ENCODE results near the gene EHD4. TPM values are rescaled to one million over a fixed set of nuclear protein-coding genes. Genes with fewer than 3 reads are reported as not detected.

EHD4 gene
- polyA plus RNA-seq, 2 of the 4 experiments (the other 2 are of a cell fraction) = 8.2 to 9.0 TPM

DNA sequence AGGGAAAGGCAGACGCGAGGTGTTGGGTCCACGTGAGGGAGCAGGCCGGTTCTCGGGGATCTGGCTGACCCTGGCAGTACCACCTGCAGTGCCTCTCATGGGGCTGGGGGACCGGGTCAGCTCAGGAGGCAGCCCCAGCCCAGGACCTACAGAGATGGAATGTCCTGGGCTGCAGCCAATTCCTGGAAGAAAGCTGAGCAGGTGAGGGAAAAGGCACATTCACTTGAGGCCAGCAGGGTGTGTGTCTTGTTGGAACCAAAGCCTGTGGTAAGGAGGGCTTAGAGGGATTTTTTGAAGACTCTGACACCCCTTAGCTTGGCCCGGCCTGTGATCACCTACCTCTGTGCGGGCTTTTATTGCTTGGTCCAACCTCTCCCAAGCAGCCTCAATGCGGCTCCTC lies 117.9 kb downstream of the EHD4 start:
- CTCF ChIA-PET = interaction anchor here (1.8 kb wide), 1 partner anchor 50 kb away, joined by 4 read pairs; no protein-coding TSS in a partner anchor
- TF ChIP-seq GATA3 (IDR thresholded peaks at IDR 0.05; ENCODE audit: borderline replicate concordance) = no peak
- TF ChIP-seq MYC (IDR thresholded peaks at IDR 0.05; ENCODE audit: borderline replicate concordance, low read length) = no peak
- TF ChIP-seq KDM5A (IDR thresholded peaks at IDR 0.05) = no peak
- TF ChIP-seq CHD2 (IDR thresholded peaks at IDR 0.05; ENCODE audit: low read length, partially characterized antibody) = no peak
- TF ChIP-seq, protein P1, sequence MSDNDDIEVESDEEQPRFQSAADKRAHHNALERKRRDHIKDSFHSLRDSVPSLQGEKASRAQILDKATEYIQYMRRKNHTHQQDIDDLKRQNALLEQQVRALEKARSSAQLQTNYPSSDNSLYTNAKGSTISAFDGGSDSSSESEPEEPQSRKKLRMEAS (IDR thresholded peaks at IDR 0.05) = no peak
- TF ChIP-seq EHF (CRISPR knock-in tag; IDR thresholded peaks at IDR 0.05) = no peak
- TF ChIP-seq, protein P2, sequence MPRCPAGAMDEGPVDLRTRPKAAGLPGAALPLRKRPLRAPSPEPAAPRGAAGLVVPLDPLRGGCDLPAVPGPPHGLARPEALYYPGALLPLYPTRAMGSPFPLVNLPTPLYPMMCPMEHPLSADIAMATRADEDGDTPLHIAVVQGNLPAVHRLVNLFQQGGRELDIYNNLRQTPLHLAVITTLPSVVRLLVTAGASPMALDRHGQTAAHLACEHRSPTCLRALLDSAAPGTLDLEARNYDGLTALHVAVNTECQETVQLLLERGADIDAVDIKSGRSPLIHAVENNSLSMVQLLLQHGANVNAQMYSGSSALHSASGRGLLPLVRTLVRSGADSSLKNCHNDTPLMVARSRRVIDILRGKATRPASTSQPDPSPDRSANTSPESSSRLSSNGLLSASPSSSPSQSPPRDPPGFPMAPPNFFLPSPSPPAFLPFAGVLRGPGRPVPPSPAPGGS (IDR thresholded peaks at IDR 0.05) = no peak
- no peak for TF ChIP-seq RAD21 (conservative IDR thresholded peaks at IDR 0.05 in 1 of 2, IDR thresholded peaks at IDR 0.05 in 1 of 2)
- TF ChIP-seq MAFK (IDR thresholded peaks at IDR 0.05; ENCODE audit: partially characterized antibody) = no peak
- TF ChIP-seq ZSCAN20 (CRISPR knock-in tag; IDR thresholded peaks at IDR 0.05) = no peak
- TF ChIP-seq NPAS2 (CRISPR knock-in tag; IDR thresholded peaks at IDR 0.05; ENCODE audit: borderline replicate concordance) = no peak
- no peak for TF ChIP-seq RNF2 (IDR thresholded peaks at IDR 0.05; ENCODE audit: borderline replicate concordance, low read depth)
- TF ChIP-seq FOXS1 (CRISPR knock-in tag; IDR thresholded peaks at IDR 0.05) = no peak
- TF ChIP-seq, protein P3, sequence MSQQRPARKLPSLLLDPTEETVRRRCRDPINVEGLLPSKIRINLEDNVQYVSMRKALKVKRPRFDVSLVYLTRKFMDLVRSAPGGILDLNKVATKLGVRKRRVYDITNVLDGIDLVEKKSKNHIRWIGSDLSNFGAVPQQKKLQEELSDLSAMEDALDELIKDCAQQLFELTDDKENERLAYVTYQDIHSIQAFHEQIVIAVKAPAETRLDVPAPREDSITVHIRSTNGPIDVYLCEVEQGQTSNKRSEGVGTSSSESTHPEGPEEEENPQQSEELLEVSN (IDR thresholded peaks at IDR 0.05; ENCODE audit: borderline replicate concordance, low read depth) = no peak
- no peak for TF ChIP-seq FOSL2 (IDR thresholded peaks at IDR 0.05)
- TF ChIP-seq FOSL2 (CRISPR knock-in tag; IDR thresholded peaks at IDR 0.05) = no peak
- no peak for TF ChIP-seq ESRRA (IDR thresholded peaks at IDR 0.05; ENCODE audit: borderline replicate concordance, low read length)
- TF ChIP-seq, protein P4, sequence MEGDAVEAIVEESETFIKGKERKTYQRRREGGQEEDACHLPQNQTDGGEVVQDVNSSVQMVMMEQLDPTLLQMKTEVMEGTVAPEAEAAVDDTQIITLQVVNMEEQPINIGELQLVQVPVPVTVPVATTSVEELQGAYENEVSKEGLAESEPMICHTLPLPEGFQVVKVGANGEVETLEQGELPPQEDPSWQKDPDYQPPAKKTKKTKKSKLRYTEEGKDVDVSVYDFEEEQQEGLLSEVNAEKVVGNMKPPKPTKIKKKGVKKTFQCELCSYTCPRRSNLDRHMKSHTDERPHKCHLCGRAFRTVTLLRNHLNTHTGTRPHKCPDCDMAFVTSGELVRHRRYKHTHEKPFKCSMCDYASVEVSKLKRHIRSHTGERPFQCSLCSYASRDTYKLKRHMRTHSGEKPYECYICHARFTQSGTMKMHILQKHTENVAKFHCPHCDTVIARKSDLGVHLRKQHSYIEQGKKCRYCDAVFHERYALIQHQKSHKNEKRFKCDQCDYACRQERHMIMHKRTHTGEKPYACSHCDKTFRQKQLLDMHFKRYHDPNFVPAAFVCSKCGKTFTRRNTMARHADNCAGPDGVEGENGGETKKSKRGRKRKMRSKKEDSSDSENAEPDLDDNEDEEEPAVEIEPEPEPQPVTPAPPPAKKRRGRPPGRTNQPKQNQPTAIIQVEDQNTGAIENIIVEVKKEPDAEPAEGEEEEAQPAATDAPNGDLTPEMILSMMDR (IDR thresholded peaks at IDR 0.05) = no peak
- no peak for TF ChIP-seq RCOR1 (IDR thresholded peaks at IDR 0.05; ENCODE audit: low read depth, low read length)
- WGBS (ENCODE audit: missing lambda C conversion rate) = 70% methylated on average over 2 of the region's 9 CpGs

DNA sequence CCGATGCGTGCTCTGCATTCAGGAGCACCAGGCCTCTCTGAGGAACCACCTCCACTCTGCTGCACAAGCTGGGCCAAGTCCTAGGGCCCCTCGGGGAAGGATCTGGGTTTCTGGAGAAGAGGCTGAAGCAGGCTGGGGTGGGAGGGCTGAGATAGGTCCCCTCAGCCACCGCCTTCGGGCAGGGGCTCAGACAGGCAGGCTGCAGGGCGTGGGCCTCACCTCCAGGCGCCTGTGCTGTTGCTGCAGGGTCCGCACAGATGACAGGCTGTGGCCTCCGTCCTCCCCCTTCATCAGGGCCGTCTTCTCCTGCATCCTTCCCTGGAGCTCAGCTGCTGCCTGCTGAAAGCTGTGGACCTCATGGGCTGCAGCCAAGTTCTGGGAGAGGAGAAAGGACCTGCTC lies 118.5 kb downstream of the EHD4 start:
- 78% methylated on average over 7 of the region's 10 CpGs for WGBS (ENCODE audit: missing lambda C conversion rate)
- Histone ChIP-seq H3K4me3 (no peak overlapping the region), H3K9me3 (no peaks in the 10 kb centered on the region), H3K4me2 (no peak overlapping the region), H3K27ac (no peak overlapping the region), H3K4me1 (no peaks in the 10 kb centered on the region)
- FAIRE-seq (no peak), DNase-seq (ENCODE audit: low read depth in 1 of 2, low spot score in 1 of 2) (no peak), ATAC-seq (no peak)
- ChIA-PET POLR2A (no interaction called here), CTCF (interaction anchor here (1.8 kb wide), 1 partner anchor 51 kb away, joined by 4 read pairs; no protein-coding TSS in a partner anchor)
- TF ChIP-seq EP300 (IDR thresholded peaks at IDR 0.05) (no peak), BHLHE40 (IDR thresholded peaks at IDR 0.05; ENCODE audit: low read depth, low read length) (no peak), FOSL2 (IDR thresholded peaks at IDR 0.05) (no peak), FOSL2 (CRISPR knock-in tag; IDR thresholded peaks at IDR 0.05) (no peak), TP53 (CRISPR knock-in tag; IDR thresholded peaks at IDR 0.05) (no peak), NR3C1 (IDR thresholded peaks at IDR 0.05) (no peak), FOXS1 (CRISPR knock-in tag; IDR thresholded peaks at IDR 0.05) (no peak), ZNF302 (CRISPR knock-in tag; IDR thresholded peaks at IDR 0.05) (no peak), NPAS2 (CRISPR knock-in tag; IDR thresholded peaks at IDR 0.05; ENCODE audit: borderline replicate concordance) (no peak), MAZ (IDR thresholded peaks at IDR 0.05; ENCODE audit: borderline replicate concordance, low read depth, low read length) (no peak), CEBPB (IDR thresholded peaks at IDR 0.05) (no peak), NFE2L2 (conservative IDR thresholded peaks at IDR 0.05; ENCODE audit: low read length) (no peak), CBX2 (IDR thresholded peaks at IDR 0.05; ENCODE audit: borderline replicate concordance, low read depth) (no peak)
- TF ChIP-seq, protein P1 (IDR thresholded peaks at IDR 0.05) = no peak
- TF ChIP-seq, protein P5, sequence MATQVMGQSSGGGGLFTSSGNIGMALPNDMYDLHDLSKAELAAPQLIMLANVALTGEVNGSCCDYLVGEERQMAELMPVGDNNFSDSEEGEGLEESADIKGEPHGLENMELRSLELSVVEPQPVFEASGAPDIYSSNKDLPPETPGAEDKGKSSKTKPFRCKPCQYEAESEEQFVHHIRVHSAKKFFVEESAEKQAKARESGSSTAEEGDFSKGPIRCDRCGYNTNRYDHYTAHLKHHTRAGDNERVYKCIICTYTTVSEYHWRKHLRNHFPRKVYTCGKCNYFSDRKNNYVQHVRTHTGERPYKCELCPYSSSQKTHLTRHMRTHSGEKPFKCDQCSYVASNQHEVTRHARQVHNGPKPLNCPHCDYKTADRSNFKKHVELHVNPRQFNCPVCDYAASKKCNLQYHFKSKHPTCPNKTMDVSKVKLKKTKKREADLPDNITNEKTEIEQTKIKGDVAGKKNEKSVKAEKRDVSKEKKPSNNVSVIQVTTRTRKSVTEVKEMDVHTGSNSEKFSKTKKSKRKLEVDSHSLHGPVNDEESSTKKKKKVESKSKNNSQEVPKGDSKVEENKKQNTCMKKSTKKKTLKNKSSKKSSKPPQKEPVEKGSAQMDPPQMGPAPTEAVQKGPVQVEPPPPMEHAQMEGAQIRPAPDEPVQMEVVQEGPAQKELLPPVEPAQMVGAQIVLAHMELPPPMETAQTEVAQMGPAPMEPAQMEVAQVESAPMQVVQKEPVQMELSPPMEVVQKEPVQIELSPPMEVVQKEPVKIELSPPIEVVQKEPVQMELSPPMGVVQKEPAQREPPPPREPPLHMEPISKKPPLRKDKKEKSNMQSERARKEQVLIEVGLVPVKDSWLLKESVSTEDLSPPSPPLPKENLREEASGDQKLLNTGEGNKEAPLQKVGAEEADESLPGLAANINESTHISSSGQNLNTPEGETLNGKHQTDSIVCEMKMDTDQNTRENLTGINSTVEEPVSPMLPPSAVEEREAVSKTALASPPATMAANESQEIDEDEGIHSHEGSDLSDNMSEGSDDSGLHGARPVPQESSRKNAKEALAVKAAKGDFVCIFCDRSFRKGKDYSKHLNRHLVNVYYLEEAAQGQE (IDR thresholded peaks at IDR 0.05) = no peak

More for the DNA sequence above, 117.9 kb downstream of the EHD4 start:
- no peaks in the 10 kb centered on the region for H3K9me3 ChIP-seq
- POLR2A ChIA-PET = no interaction called here
- no peak for FAIRE-seq
- no peak overlapping the region for H3K27ac ChIP-seq
- H3K4me1 ChIP-seq = no peaks in the 10 kb centered on the region
- ATAC-seq = no peak
- no peak overlapping the region for H3K4me3 ChIP-seq
- DNase-seq (ENCODE audit: low read depth in 1 of 2, low spot score in 1 of 2) = no peak
- H3K4me2 ChIP-seq = no peak overlapping the region

Data from A549 (cell line).